ENCODE results near the gene KIRREL3. TPM values are rescaled to one million over a fixed set of nuclear protein-coding genes. Genes with fewer than 3 reads are reported as not detected.

KIRREL3 gene
- total RNA-seq, 1 experiment from 2014 or later, result 0.44 TPM

GRCh38 chr11:126863294-126863997, 137.1 kb downstream of the KIRREL3 start:
- POLR2A ChIA-PET (ENCODE audit: unreplicated experiment), result no interaction called here
- H3K9me3 ChIP-seq (ENCODE audit: low read length), result no peaks in the 10 kb centered on the region
- no peak overlapping the region for H3K4me2 ChIP-seq (ENCODE audit: low read length)
- intact Hi-C loops (cut with micrococcal nuclease), result no loop called here
- H4K20me1 ChIP-seq (ENCODE audit: low read length), result no peaks in the 10 kb centered on the region
- H3K36me3 ChIP-seq (ENCODE audit: low read depth, low read length), result no peaks in the 10 kb centered on the region
- H3K9me2 ChIP-seq (replicated peaks; ENCODE audit: low read length), result no peaks in the 10 kb centered on the region
- no TSS peak for BruUV-seq (replicated peaks)
- TF ChIP-seq CTCF (conservative IDR thresholded peaks at IDR 0.05; ENCODE audit: low read depth, low read length) (no peak), EZH2 (IDR thresholded peaks at IDR 0.05; ENCODE audit: low read length, unreplicated experiment) (no peak), EZH2phosphoT487 (IDR thresholded peaks at IDR 0.05; ENCODE audit: borderline replicate concordance, low read length) (no peak)
- H3K4me1 ChIP-seq (ENCODE audit: insufficient read depth, low read length), result no peaks in the 10 kb centered on the region
- H2AFZ ChIP-seq (ENCODE audit: low read length), result no peak overlapping the region
- no peaks in the 10 kb centered on the region for H3K79me2 ChIP-seq (ENCODE audit: low read length)
- H3F3A ChIP-seq (ENCODE audit: low read length, unreplicated experiment), result no peaks in the 10 kb centered on the region
- H3K27me3 ChIP-seq (ENCODE audit: low read length), result peaks cover 42% of the 10 kb centered on the region
- H3K27ac ChIP-seq (ENCODE audit: low read length), result no peak overlapping the region
- no peak overlapping the region for H3K9ac ChIP-seq (ENCODE audit: low read length)
- CTCF ChIA-PET, result no interaction called here
- H3K4me3 ChIP-seq (ENCODE audit: low read length), result no peak overlapping the region
- DNase-seq (no peak), ATAC-seq (no peak)

- CTCF ChIA-PET, result interaction anchor here (0.5 kb wide), 1 partner anchor 128 kb away, joined by 3 read pairs; no protein-coding TSS in a partner anchor
- ATAC-seq (no peak), DNase-seq (no peak)
- H3K4me2 ChIP-seq (ENCODE audit: low read length), result no peak overlapping the region
- H3K4me1 ChIP-seq (ENCODE audit: insufficient read depth, low read length), result no peaks in the 10 kb centered on the region
- H4K20me1 ChIP-seq (ENCODE audit: low read length), result no peaks in the 10 kb centered on the region
- intact Hi-C loops (cut with micrococcal nuclease), result no loop called here
- POLR2A ChIA-PET (ENCODE audit: unreplicated experiment), result no interaction called here
- H3K36me3 ChIP-seq (ENCODE audit: low read depth, low read length), result no peaks in the 10 kb centered on the region
- no peaks in the 10 kb centered on the region for H3K9me2 ChIP-seq (replicated peaks; ENCODE audit: low read length)
- H3K27ac ChIP-seq (ENCODE audit: low read length), result no peak overlapping the region
- no peaks in the 10 kb centered on the region for H3K79me2 ChIP-seq (ENCODE audit: low read length)
- no peak overlapping the region for H2AFZ ChIP-seq (ENCODE audit: low read length)
- H3F3A ChIP-seq (ENCODE audit: low read length, unreplicated experiment), result no peaks in the 10 kb centered on the region
- TF ChIP-seq EZH2 (IDR thresholded peaks at IDR 0.05; ENCODE audit: low read length, unreplicated experiment) (no peak), CTCF (conservative IDR thresholded peaks at IDR 0.05; ENCODE audit: low read depth, low read length) (no peak), EZH2phosphoT487 (IDR thresholded peaks at IDR 0.05; ENCODE audit: borderline replicate concordance, low read length) (no peak)
- H3K4me3 ChIP-seq (ENCODE audit: low read length), result no peak overlapping the region
- no peaks in the 10 kb centered on the region for H3K9me3 ChIP-seq (ENCODE audit: low read length)
- BruUV-seq (replicated peaks), result no TSS peak
- peaks cover 37% of the 10 kb centered on the region for H3K27me3 ChIP-seq (ENCODE audit: low read length)
- no peak overlapping the region for H3K9ac ChIP-seq (ENCODE audit: low read length)
These were observed 137.8 kb downstream of the KIRREL3 start for GRCh38 chr11:126862664-126863243.

- no peaks in the 10 kb centered on the region for H3K36me3 ChIP-seq (ENCODE audit: low read depth, low read length)
- intact Hi-C loops (cut with micrococcal nuclease), result no loop called here
- POLR2A ChIA-PET (ENCODE audit: unreplicated experiment), result no interaction called here
- H3K4me2 ChIP-seq (ENCODE audit: low read length), result no peak overlapping the region
- no peak for TF ChIP-seq CTCF (conservative IDR thresholded peaks at IDR 0.05; ENCODE audit: low read depth, low read length)
- TF ChIP-seq EZH2 (IDR thresholded peaks at IDR 0.05; ENCODE audit: low read length, unreplicated experiment), result no peak
- TF ChIP-seq EZH2phosphoT487 (IDR thresholded peaks at IDR 0.05; ENCODE audit: borderline replicate concordance, low read length), result no peak
- DNase-seq, result no peak
- no peaks in the 10 kb centered on the region for H3K9me3 ChIP-seq (ENCODE audit: low read length)
- ATAC-seq, result no peak
- no peaks in the 10 kb centered on the region for H3K4me1 ChIP-seq (ENCODE audit: insufficient read depth, low read length)
- H3K27ac ChIP-seq (ENCODE audit: low read length), result no peak overlapping the region
- no TSS peak for BruUV-seq (replicated peaks)
- H4K20me1 ChIP-seq (ENCODE audit: low read length), result no peaks in the 10 kb centered on the region
- CTCF ChIA-PET, result no interaction called here
- H3K9me2 ChIP-seq (replicated peaks; ENCODE audit: low read length), result no peaks in the 10 kb centered on the region
- no peaks in the 10 kb centered on the region for H3F3A ChIP-seq (ENCODE audit: low read length, unreplicated experiment)
- H3K9ac ChIP-seq (ENCODE audit: low read length), result no peak overlapping the region
- H3K79me2 ChIP-seq (ENCODE audit: low read length), result no peaks in the 10 kb centered on the region
- no peak overlapping the region for H2AFZ ChIP-seq (ENCODE audit: low read length)
- H3K27me3 ChIP-seq (ENCODE audit: low read length), result peaks cover 31% of the 10 kb centered on the region
- H3K4me3 ChIP-seq (ENCODE audit: low read length), result no peak overlapping the region
These were observed 138.6 kb downstream of the KIRREL3 start for GRCh38 chr11:126861796-126862459.

Data from PC-3 (cell line).